Neuronal stem cell (in vitro differentiated cells): Measurements from ENCODE around the gene ATP1A4.

Experiments used
- DNase-seq: peaks from one replicate; pipeline ENCODE4 v3.0.0-alpha.2; 2013; ENCODE audit warnings: low spot score
- H2AFZ ChIP-seq: one replicate; pipeline ENCODE4 v1.6.1; 2013; ENCODE audit warnings: mild to moderate bottlenecking, low read length, inconsistent platforms
- H2AK5ac ChIP-seq: 2 replicates; pipeline ENCODE4 v1.6.1; 2013; ENCODE audit warnings: low read depth, mild to moderate bottlenecking, inconsistent platforms, low read length, moderate library complexity, mixed read lengths
- H2BK120ac ChIP-seq: 2 replicates; pipeline ENCODE4 v1.6.1; 2013; ENCODE audit warnings: low read depth, mild to moderate bottlenecking, inconsistent platforms, low read length, moderate library complexity, mixed read lengths
- H2BK12ac ChIP-seq: one replicate; pipeline ENCODE4 v1.6.1; 2013; ENCODE audit warnings: low read length, inconsistent platforms
- H2BK15ac ChIP-seq: 2 replicates; pipeline ENCODE4 v1.6.1; 2013; ENCODE audit warnings: mild to moderate bottlenecking, low read length, inconsistent platforms, mixed read lengths
- H2BK5ac ChIP-seq: one replicate; pipeline ENCODE4 v1.6.1; 2013; ENCODE audit warnings: inconsistent platforms, mild to moderate bottlenecking, low read length, moderate library complexity
- H3K14ac ChIP-seq: one replicate; pipeline ENCODE4 v1.6.1; 2013; ENCODE audit warnings: low read length, inconsistent platforms
- H3K18ac ChIP-seq: 2 replicates; pipeline ENCODE4 v1.6.1; 2013; ENCODE audit warnings: low read length, inconsistent platforms
- H3K23ac ChIP-seq: 2 replicates; pipeline ENCODE4 v1.6.1; 2013; ENCODE audit warnings: low read depth, mild to moderate bottlenecking, mixed read lengths, low read length, inconsistent platforms; ENCODE audit not compliant: poor library complexity
- H3K27ac ChIP-seq: replicated peaks from 3 replicates; pipeline ENCODE4 v1.5.1; 2013; ENCODE audit warnings: low read length, inconsistent platforms
- H3K27me3 ChIP-seq, 3 experiments: 2 replicates each; pipeline ENCODE4 v1.6.1; 2013; ENCODE audit warnings: low read length in 3 of 3, mild to moderate bottlenecking in 2 of 3, inconsistent platforms in 1 of 3, low read depth in 1 of 3, mixed read lengths in 1 of 3, moderate library complexity in 1 of 3; ENCODE audit not compliant: control insufficient read depth in 3 of 3, insufficient read depth in 3 of 3
- H3K36me3 ChIP-seq, 2 donors: replicated peaks in 1 of 2; 2 replicates each; pipeline ENCODE4 v1.6.1; 2013; ENCODE audit warnings: low read length in 2 of 2; ENCODE audit not compliant: control insufficient read depth in 2 of 2, insufficient read depth in 2 of 2
- H3K4ac ChIP-seq: 2 replicates; pipeline ENCODE4 v1.6.1; 2013; ENCODE audit warnings: inconsistent platforms, mild to moderate bottlenecking, low read length, moderate library complexity
- H3K4me1 ChIP-seq, 2 donors: 1 replicate in 1 of 2; 2 replicates in 1 of 2; pipeline ENCODE4 v1.6.1; 2013; ENCODE audit warnings: low read length in 2 of 2, low read depth in 1 of 2; ENCODE audit not compliant: control insufficient read depth in 2 of 2, insufficient read depth in 1 of 2
- H3K4me2 ChIP-seq: one replicate; pipeline ENCODE4 v1.6.1; 2013; ENCODE audit warnings: mild to moderate bottlenecking, low read length, inconsistent platforms; ENCODE audit not compliant: insufficient read depth, poor library complexity, severe bottlenecking
- H3K4me3 ChIP-seq, 2 donors: 2 replicates each; pipeline ENCODE4 v1.5.1; 2013; ENCODE audit warnings: low read length in 2 of 2, mild to moderate bottlenecking in 2 of 2, inconsistent platforms in 1 of 2, moderate library complexity in 1 of 2
- H3K79me1 ChIP-seq: one replicate; pipeline ENCODE4 v1.6.1; 2013; ENCODE audit warnings: low read depth, mild to moderate bottlenecking, inconsistent platforms, low read length, moderate library complexity
- H3K9ac ChIP-seq: one replicate; pipeline ENCODE4 v1.6.1; 2013; ENCODE audit warnings: mild to moderate bottlenecking, low read depth, low read length, inconsistent platforms; ENCODE audit not compliant: poor library complexity
- H3K9me3 ChIP-seq, 2 donors: replicated peaks in 1 of 2; 2 replicates each; pipeline versions ENCODE3 to v1.6.1; 2013; ENCODE audit warnings: low read length in 2 of 2, mild to moderate bottlenecking in 2 of 2, inconsistent platforms in 1 of 2, low read depth in 1 of 2, mixed read lengths in 1 of 2, moderate library complexity in 1 of 2; ENCODE audit not compliant: control insufficient read depth in 2 of 2, insufficient read depth in 1 of 2
- H4K8ac ChIP-seq: one replicate; pipeline ENCODE4 v1.6.1; 2013; ENCODE audit warnings: low read depth, mild to moderate bottlenecking, inconsistent platforms, low read length, moderate library complexity
- H4K91ac ChIP-seq: one replicate; pipeline ENCODE4 v1.6.1; 2013; ENCODE audit warnings: low read length, low read depth, mild to moderate bottlenecking, inconsistent platforms; ENCODE audit not compliant: poor library complexity
- whole genome bisulfite sequencing, 2 donors: extraction: QIAGEN DNeasy Blood & Tissue Kit; methylation state at CpG; one replicate each; pipeline ENCODE4 v1.1.7; 2013; ENCODE audit warnings: missing lambda C conversion rate in 2 of 2, mixed read lengths in 1 of 2; ENCODE audit not compliant: insufficient read length in 2 of 2, insufficient replicate concordance in 1 of 2; ENCODE audit errors: extremely low coverage in 2 of 2; 5-methylcytosine and 5-hydroxymethylcytosine counted together

ATP1A4 gene

DNA sequence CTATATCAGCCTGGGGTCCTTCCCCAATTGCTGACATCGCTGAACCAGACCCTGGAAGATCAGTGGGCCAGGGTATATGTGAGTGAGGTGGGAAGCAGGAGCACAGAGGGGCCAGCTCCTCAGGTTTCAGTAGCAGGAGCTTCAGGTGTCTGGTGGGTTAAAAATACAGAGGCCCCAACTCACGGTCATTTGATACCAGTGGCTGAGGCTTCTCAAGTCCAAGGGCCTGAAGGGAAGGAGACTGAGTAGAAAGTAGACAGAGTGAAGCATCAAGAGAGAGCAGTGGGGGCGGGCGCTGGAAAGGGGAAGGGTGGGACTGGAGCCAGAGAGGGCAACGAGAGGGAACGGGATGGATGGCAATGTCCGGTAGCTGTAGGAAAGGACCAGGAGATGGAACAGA, 36.9 kb downstream of the ATP1A4 start:
- H3K18ac ChIP-seq = no peak overlapping the region
- peaks cover 9 to 19% of the 10 kb centered on the region in 2 donors for H3K4me1 ChIP-seq
- H3K9ac ChIP-seq = no peak overlapping the region
- no peak overlapping the region for H2BK5ac ChIP-seq
- H2BK120ac ChIP-seq = no peak overlapping the region
- no peak overlapping the region for H2BK15ac ChIP-seq
- no peak overlapping the region for H2AFZ ChIP-seq
- no peak overlapping the region for H3K4me2 ChIP-seq
- no peaks in the 10 kb centered on the region for H3K79me1 ChIP-seq
- no peak for DNase-seq
- H3K27ac ChIP-seq = no peak overlapping the region
- no peak overlapping the region for H4K8ac ChIP-seq
- H3K36me3 ChIP-seq = no peaks in the 10 kb centered on the region
- H3K14ac ChIP-seq = no peak overlapping the region
- no peak overlapping the region for H3K4me3 ChIP-seq
- no CpG with 5 or more reads among the region's 7 CpGs for WGBS, 2 donors
- no peak overlapping the region for H4K91ac ChIP-seq
- H3K23ac ChIP-seq = no peak overlapping the region
- no peaks in the 10 kb centered on the region for H3K27me3 ChIP-seq
- no peak overlapping the region for H2BK12ac ChIP-seq
- H3K4ac ChIP-seq = no peak overlapping the region
- no peaks in the 10 kb centered on the region for H3K9me3 ChIP-seq
- H2AK5ac ChIP-seq = peak overlapping the region; percentile 4

DNA sequence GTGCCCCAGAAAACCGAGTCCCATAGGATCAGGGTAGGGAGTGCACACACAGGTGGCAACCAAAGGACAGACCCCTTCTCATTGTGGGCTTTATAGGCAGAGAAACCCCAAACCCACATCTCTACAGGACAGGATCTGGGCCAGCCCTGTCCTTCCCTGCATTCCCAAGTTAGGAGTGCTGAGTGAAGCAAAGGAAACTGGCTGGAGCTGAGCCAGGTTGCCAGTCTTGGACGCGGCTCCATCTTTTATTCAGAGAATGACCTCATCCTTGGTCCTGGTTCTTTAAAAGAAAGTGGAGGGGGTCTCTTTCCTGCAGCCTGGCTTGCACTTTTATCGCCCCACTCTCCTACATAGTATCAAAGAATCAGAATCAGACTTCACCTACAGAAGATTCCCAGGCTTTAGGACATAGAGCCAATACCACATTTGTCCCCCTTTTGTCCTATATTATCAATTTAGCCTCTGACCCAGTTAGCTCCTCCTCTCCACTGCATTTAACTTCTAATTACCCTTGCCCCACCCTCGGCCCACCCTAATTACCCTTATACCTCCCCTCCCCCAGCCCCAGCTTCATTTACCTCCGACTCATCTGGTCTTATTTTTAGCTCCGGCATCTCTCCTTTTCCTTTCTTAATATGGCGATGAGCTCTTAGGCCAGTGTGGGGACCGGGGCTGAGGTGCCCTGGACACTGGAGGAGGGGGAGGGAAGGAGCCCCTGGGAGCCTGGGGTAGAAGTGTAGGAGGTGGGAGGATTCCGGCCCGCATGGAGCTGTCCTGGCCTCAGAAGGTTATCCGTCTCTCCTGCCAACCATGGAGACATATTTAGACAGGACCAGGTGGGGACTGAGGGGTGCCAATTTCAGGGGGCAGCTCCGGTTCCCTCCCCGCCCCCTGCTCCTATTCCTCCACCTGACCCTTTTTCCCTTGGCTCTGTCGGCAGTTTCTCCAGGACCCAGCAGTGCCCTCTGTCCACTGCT, 38.5 kb downstream of the ATP1A4 start, which contains the start of gene CASQ1:
TSS of gene CASQ1 (plus strand) at position 927 of the 977 bp plus-strand sequence. CDS start 177 bp downstream, outside the sequence.
- H2AFZ ChIP-seq = peak within 1 kb of the TSS; percentile 23
- WGBS, 2 donors = no CpG with 5 or more reads among the region's 15 CpGs

DNA sequence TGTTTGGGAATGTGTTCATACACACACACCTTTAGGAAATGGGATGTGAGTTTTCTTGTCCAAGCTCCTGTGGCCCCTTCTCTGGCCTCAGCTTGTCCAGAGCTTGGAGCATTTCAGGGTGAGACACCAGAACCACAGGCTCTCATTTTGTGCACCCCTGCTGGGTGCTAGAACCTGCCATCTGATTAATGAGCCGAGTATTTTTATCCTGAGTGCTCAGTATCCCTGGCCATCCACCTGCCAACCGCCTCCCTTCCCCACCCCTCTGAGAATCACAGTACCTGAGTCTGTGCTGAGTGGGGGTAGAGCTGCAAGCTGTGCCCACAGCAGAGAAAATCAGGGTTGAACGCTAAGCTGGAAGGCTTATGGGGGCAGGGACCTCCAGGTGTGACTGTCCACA, 40.4 kb downstream of the ATP1A4 start:
- Histone ChIP-seq H3K4ac (no peak overlapping the region), H3K23ac (no peak overlapping the region), H3K9me3 (peaks cover 0 to 9% of the 10 kb centered on the region in 2 donors), H2AFZ (no peak overlapping the region), H2BK12ac (no peak overlapping the region), H2BK15ac (no peak overlapping the region), H4K91ac (no peak overlapping the region), H3K18ac (no peak overlapping the region), H2BK120ac (no peak overlapping the region), H2BK5ac (no peak overlapping the region), H3K4me3 (no peak overlapping the region), H3K36me3 (peaks cover 0 to 6% of the 10 kb centered on the region in 2 donors), H3K4me1 (peaks cover 19 to 21% of the 10 kb centered on the region in 2 donors), H3K9ac (peak overlapping the region; percentile 7), H3K4me2 (no peak overlapping the region), H3K27me3 (peaks cover 0 to 5% (median 0%) of the 10 kb centered on the region in 3 experiments), H3K27ac (no peak overlapping the region), H4K8ac (no peak overlapping the region), H2AK5ac (no peak overlapping the region), H3K14ac (no peak overlapping the region), H3K79me1 (peaks cover 3% of the 10 kb centered on the region)
- WGBS, 2 donors = no CpG with 5 or more reads among the region's 3 CpGs
- DNase-seq = no peak

More for the DNA sequence above, 38.5 kb downstream of the ATP1A4 start, which contains the start of gene CASQ1:
- Histone ChIP-seq H4K91ac (peak within 1 kb of the TSS; percentile 56), H2AK5ac (peak within 1 kb of the TSS; percentile 69), H3K9ac (no peak within 1 kb of the TSS), H3K36me3 (peaks cover 0 to 6% of the 10 kb centered on the region in 2 donors), H3K4me2 (no peak within 1 kb of the TSS), H2BK15ac (peak within 1 kb of the TSS; percentile 81), H4K8ac (no peak within 1 kb of the TSS), H3K27me3 (peaks cover 0 to 5% (median 0%) of the 10 kb centered on the region in 3 experiments), H3K4ac (no peak within 1 kb of the TSS), H3K18ac (peak within 1 kb of the TSS; percentile 62), H3K14ac (peak within 1 kb of the TSS; percentile 47), H3K4me3 (no peak within 1 kb of the TSS), H3K79me1 (peaks cover 3% of the 10 kb centered on the region), H3K27ac (no peak within 1 kb of the TSS), H2BK12ac (no peak within 1 kb of the TSS), H3K9me3 (peaks cover 0 to 9% of the 10 kb centered on the region in 2 donors), H3K4me1 (peaks cover 19 to 21% of the 10 kb centered on the region in 2 donors), H3K23ac (no peak within 1 kb of the TSS), H2BK120ac (no peak within 1 kb of the TSS), H2BK5ac (no peak within 1 kb of the TSS)
- DNase-seq = no peak

DNA sequence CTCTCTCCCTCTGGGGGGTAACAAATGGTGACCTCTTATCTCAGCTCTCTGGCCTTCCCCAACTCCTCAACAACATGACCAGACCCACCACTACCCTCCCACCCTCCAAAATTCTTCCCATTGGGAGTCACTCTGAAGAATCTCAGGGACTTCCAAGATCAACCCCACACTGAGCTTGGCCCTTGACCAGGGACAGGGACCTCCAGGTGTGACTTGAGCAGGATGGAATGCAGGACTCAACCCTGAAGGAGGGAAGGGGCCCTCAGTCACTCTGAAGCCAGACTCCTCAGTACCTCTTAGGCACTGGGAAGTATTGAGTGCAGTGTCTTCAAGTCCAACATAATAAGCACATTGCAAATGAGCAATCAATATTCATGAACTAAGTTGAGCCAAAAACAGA, 40.8 kb downstream of the ATP1A4 start:
- Histone ChIP-seq H3K9ac (no peak overlapping the region), H3K27me3 (peaks cover 0 to 5% (median 0%) of the 10 kb centered on the region in 3 experiments), H3K9me3 (peaks cover 0 to 9% of the 10 kb centered on the region in 2 donors), H2BK12ac (no peak overlapping the region), H3K27ac (no peak overlapping the region), H4K8ac (no peak overlapping the region), H2BK5ac (no peak overlapping the region), H2BK120ac (no peak overlapping the region), H3K4me1 (peaks cover 19 to 21% of the 10 kb centered on the region in 2 donors), H3K36me3 (peaks cover 0 to 6% of the 10 kb centered on the region in 2 donors), H3K79me1 (peaks cover 3% of the 10 kb centered on the region), H3K4me3 (no peak overlapping the region), H3K14ac (no peak overlapping the region), H3K18ac (no peak overlapping the region), H2AFZ (no peak overlapping the region), H2AK5ac (no peak overlapping the region), H3K23ac (no peak overlapping the region), H3K4me2 (no peak overlapping the region), H4K91ac (no peak overlapping the region), H3K4ac (no peak overlapping the region), H2BK15ac (no peak overlapping the region)
- DNase-seq = no peak
